Measurements from ENCODE around the gene TRIM47. TPM values are rescaled to one million over a fixed set of nuclear protein-coding genes. Genes with fewer than 3 reads are reported as not detected.

The TRIM47 gene
- polyA plus RNA-seq, 6 donors from 2014 or later = 0.97 to 2.2 (median 1.7) TPM; not detected in 1

DNA sequence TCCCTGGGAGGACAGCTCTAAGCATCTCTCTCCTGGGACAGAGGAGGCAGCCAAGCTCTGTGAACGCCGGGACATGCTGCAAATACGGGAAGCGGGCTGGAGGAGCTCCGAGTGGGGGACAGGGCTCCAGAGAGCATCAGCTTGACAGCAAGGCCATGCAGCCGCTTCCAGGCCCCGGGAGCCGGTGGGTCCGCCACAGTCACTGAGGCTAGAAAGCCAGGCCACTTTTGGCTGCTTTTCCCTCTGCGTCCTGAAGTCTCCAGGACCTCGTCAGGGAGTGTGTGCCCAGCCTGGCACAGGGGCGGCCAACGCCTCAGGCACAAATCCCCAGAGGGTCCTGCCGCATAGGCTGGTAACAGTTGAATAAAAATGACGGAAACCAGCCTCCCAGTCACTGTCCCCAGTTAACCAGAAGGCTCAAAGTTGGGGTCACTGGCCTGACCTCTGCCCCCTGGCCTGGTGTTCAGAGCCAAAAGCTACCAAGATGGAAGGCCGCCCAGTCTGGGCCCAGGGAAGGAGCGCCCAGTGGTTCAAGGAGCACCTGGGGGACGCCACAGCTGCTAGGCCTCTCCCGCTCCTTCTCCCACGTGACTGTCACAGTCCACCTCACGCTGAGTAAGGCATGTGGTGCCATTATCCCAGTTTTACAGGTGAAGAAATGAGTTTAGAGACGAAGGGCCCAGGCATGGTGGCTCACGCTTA is 21.5 kb upstream of the TRIM47 start:
- peaks cover 17 to 26% (median 18%) of the 10 kb centered on the region in 3 donors for H3K4me1 Mint-ChIP-seq
- no peaks in the 10 kb centered on the region for H3K9me3 Mint-ChIP-seq
- peak overlapping the region in 2 of 8 donors; percentile 15 to 59 for H3K4me3 Mint-ChIP-seq
- H3K36me3 Mint-ChIP-seq = peaks cover 0 to 7% of the 10 kb centered on the region in 2 donors
- DNase-seq (no peak), ATAC-seq (ENCODE audit: low read depth in 2 of 2) (no peak)
- no peaks in the 10 kb centered on the region for H3K27me3 Mint-ChIP-seq
- peak overlapping the region in 1 of 6 donors; percentile 61 for H3K27ac Mint-ChIP-seq

DNA sequence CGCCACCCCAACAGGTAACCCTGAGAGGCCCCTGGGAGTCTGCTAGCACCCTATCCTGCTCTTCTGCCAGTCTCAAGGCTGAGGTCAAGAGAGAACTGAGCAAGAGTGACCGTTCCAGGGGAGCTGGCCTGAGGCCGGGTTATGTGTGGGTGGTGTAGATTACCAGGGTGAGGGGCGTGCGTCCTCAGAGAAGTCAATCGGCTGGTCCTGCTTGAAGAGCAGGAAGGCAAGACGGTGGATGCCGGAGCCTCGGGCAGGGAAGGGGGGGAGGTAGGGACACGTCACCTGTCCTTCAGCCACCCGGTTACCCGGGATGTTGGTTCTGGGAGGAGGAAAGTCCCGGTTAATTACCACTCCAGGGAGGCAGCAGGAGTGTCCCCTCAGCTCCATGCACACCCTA is 21.0 kb upstream of the TRIM47 start:
- peak overlapping the region in 1 of 8 donors; percentile 60 for H3K4me3 Mint-ChIP-seq
- DNase-seq (no peak), ATAC-seq (ENCODE audit: low read depth in 2 of 2) (no peak)
- peak overlapping the region in 1 of 6 donors; percentile 10 for H3K27ac Mint-ChIP-seq
- H3K4me1 Mint-ChIP-seq = peaks cover 16 to 28% (median 24%) of the 10 kb centered on the region in 3 donors
- H3K36me3 Mint-ChIP-seq = peaks cover 0 to 7% of the 10 kb centered on the region in 2 donors
- no peaks in the 10 kb centered on the region for H3K27me3 Mint-ChIP-seq
- no peaks in the 10 kb centered on the region for H3K9me3 Mint-ChIP-seq

DNA sequence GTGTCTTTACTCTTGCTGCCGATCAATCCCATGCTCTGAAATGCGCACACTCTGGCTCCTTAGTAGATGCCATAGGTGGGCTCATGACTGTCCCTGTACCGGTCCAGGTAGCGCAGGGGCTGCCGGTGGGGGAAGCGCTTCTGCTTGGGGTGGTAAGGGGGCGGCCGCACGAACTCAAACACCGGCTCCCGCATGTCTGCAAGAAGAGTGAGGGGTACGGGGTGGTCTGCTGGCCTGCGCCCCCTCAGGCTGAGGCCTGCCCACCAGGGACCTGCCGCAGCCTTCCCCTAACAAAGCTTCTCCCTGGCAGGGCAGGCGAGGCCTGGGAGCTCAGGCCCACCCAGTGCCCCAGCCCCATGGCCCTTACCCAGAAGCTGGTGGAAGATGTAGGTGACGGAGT is 20.4 kb upstream of the TRIM47 start:
- Mint-ChIP-seq H3K27ac (no peak overlapping the region), H3K4me1 (peaks cover 18 to 30% (median 24%) of the 10 kb centered on the region in 3 donors), H3K9me3 (no peaks in the 10 kb centered on the region), H3K36me3 (peaks cover 0 to 7% of the 10 kb centered on the region in 2 donors), H3K27me3 (no peaks in the 10 kb centered on the region), H3K4me3 (peak overlapping the region in 2 of 8 donors; percentile 33 to 60)
- DNase-seq = no peak
- no peak for ATAC-seq (ENCODE audit: low read depth in 2 of 2)

DNA sequence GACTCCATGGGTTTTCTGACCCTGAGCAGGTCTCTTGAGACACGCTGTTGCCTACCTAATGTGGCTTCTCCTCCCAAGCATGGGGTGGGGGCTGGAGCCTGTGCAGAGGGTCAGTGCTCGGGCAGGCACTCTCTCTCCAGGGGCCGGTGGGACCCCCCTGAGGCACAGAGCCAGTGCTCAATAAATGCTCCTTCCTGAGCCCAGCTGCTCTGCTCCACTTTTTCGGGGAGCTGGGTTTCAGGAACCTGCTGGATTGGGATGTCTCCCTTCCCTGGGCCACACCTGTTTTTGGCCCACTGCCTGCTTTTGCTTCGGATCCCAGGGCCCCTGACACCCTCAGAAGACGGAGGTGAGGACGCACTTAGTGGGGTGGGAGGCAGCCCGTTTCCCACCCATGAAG is 19.7 kb upstream of the TRIM47 start:
- ATAC-seq (ENCODE audit: low read depth in 2 of 2) = no peak
- Mint-ChIP-seq H3K36me3 (peaks cover 0 to 7% of the 10 kb centered on the region in 2 donors), H3K27me3 (no peaks in the 10 kb centered on the region), H3K27ac (peak overlapping the region in 3 of 6 donors; percentile 11 to 86 (median 69)), H3K4me1 (peaks cover 21 to 30% (median 26%) of the 10 kb centered on the region in 3 donors), H3K9me3 (no peaks in the 10 kb centered on the region), H3K4me3 (peak overlapping the region; percentile 33 to 91 (median 67))
- no peak for DNase-seq

DNA sequence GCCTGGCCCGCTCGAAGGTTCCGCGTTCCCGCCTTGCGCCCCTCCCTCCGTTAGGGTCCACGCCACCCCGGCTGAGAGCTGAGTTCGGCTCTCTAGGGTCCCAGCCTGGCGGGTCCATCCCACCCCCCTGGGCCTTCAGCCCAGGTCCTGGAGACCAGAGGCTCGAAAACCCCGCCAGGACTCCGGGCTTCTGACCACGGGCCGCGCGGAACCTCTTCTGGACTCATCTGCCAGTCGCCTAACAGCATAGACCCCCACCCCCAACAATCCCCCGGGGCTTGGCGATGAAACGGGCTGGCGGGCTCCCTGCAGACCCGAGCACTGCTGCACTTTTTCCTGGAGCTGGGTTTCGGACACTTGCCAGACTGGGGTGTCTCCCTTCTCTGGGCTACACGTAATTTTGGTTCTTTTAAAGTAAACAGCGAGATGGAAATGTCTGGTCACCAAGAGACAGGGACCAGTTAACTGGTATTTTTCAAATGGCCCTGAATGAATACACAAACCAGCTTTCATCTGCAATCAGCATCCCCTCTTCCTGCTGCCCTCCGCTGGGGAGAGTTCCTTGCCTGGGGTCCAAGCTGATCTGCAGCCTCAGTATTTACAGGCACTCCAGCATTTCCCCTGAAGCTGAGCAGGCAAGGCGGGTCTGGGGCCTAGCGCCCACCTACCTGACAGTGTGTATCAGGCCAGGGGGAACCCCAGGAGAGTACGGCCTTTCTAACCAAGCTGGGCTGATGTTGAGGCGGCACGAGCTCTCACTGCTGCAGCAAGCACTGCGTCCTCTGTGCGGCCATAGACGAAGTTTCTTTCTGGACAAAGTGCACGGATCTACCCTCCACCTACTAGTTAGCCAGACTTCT is 19.0 kb upstream of the TRIM47 start:
- H3K4me3 Mint-ChIP-seq = peak overlapping the region; percentile 60 to 91 (median 76)
- peaks cover 0 to 7% of the 10 kb centered on the region in 2 donors for H3K36me3 Mint-ChIP-seq
- H3K4me1 Mint-ChIP-seq = peaks cover 21 to 30% (median 26%) of the 10 kb centered on the region in 3 donors
- ATAC-seq (ENCODE audit: low read depth in 2 of 2) (no peak), DNase-seq (no peak)
- H3K27me3 Mint-ChIP-seq = no peaks in the 10 kb centered on the region
- no peaks in the 10 kb centered on the region for H3K9me3 Mint-ChIP-seq
- H3K27ac Mint-ChIP-seq = peak overlapping the region in 5 of 6 donors; percentile 16 to 86 (median 84)

DNA sequence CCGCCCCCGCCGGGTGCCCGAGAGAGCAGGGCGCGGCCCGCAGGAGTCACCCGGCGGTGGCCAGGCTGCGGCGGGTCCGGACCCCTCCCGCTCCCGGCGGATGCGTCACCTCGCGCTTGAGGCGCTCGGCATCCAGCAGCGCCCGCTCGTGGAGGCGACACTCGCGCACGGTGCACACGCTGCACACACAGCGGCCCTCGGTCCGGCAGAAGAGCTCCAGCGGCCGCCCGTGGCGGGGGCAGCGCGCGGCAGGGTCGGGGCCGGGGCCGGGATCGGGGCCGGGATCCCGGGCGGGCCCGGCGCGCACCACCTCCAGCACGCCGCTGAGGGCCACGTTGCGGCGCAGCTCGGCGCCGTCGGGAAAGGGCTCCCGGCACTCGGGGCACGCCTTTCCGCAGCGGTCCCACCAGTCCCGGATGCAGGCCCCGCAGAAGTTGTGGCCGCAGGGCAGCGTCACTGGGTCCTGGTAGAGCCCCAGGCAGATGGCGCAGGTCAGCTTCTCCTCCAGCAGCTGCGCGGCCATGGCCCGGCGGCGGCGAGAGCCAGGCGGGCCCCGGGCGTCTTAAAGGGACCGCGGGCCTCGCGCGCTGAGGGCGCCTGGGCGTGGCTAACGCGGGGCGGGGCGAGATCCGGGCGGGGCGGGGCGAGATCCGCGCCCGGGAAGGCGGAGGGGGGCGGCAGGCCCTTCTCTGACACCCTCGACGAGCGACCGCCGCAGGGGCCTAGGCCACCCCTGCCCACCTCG is 18.2 kb upstream of the TRIM47 start, which contains the start of gene TRIM65:
TRIM65 (minus strand) TSS at position 537 of the 745 bp plus-strand sequence; CDS start at position 523, 14 bp downstream.
- H3K4me3 Mint-ChIP-seq = peak within 1 kb of the TSS; percentile 60 to 94 (median 85)
- H3K9me3 Mint-ChIP-seq = no peaks in the 10 kb centered on the region
- H3K27me3 Mint-ChIP-seq = no peaks in the 10 kb centered on the region
- H3K27ac Mint-ChIP-seq = peak within 1 kb of the TSS in 5 of 6 donors; percentile 63 to 91 (median 84)
- H3K4me1 Mint-ChIP-seq = peaks cover 21 to 30% (median 26%) of the 10 kb centered on the region in 3 donors
- peaks cover 0 to 7% of the 10 kb centered on the region in 2 donors for H3K36me3 Mint-ChIP-seq
- peak; percentile 71 for DNase-seq
- peak; percentile 82 to 85 for ATAC-seq (ENCODE audit: low read depth in 2 of 2)

DNA sequence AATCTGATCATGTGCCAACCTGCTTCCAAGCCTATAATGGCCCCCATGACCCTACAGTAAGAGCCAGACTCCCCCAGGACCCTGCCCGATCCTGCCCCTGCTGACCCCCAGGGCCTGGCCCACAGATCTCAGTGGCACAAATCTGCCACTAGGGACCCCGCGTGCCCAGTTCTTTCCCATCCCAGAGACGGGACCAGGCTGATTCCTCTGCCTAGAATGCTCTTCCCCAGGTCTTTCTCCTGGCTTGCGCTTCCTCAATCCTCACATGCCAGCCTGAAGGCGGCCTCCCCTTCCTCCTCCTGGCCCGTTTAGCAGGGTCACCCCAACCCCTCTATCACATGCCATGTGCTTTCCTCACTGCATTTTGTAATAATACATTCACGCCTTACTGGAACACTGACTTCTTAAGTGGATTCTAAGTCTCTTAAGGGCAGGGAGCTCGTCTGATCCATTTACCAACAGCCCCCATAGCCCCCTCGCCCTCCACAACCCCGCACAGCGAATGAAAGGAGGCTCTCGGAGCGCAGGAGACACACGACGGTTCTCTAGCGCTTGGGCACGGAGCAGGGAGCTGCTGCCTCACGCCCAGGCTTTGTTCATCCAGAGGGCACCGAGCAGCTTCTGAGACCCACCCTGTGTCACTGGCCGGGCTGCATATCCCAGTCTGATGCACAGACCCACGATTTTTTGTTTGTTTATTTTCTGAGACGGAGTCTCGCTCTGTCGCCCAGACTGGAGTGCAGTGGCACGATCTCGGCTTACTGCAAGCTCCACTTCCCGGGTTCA is 17.2 kb upstream of the TRIM47 start:
- Mint-ChIP-seq H3K27me3 (no peaks in the 10 kb centered on the region), H3K4me1 (peaks cover 21 to 30% (median 26%) of the 10 kb centered on the region in 3 donors), H3K9me3 (no peaks in the 10 kb centered on the region), H3K4me3 (peak overlapping the region; percentile 60 to 94 (median 85)), H3K27ac (peak overlapping the region; percentile 19 to 93 (median 86)), H3K36me3 (peaks cover 0 to 7% of the 10 kb centered on the region in 2 donors)
- DNase-seq = no peak
- ATAC-seq (ENCODE audit: low read depth in 2 of 2) = no peak

DNA sequence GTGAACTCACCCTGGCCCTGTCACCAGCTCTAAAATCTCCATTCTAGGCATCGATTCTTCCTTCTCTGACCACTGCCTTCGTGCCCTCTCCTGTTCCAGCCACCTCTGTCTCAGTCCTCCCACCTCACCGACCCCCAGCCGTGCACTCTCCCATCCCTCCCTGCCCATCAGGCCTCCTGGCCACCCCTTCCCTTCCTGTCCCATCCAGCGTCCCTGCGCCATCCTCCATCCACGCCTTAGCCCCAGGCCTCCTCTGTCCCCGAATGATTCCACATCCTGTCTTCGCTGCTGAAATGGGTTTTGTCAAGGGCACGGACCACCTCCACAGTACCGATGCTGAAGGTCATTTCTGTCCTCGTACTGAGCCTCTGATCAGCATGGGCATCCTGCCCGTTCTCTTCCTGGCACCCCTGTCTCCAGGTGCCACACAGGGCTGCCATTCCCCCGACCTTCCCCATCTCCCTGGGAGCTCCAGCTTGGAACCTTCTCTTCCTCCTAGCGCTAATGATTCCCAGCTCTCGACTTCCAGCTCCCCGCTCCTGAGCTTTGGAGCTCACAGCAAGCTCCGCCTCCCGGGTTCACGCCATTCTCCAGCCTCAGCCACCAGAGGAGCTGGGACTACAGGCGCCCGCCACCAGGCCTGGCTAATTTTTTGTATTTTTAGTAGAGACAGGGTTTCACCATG is 15.8 kb upstream of the TRIM47 start:
- ATAC-seq (ENCODE audit: low read depth in 2 of 2) = no peak
- Mint-ChIP-seq H3K4me1 (peaks cover 21 to 27% (median 26%) of the 10 kb centered on the region in 3 donors), H3K36me3 (peaks cover 5 to 6% of the 10 kb centered on the region in 2 donors), H3K27ac (peak overlapping the region in 5 of 6 donors; percentile 64 to 93 (median 84)), H3K27me3 (no peaks in the 10 kb centered on the region), H3K9me3 (no peaks in the 10 kb centered on the region), H3K4me3 (peak overlapping the region in 7 of 8 donors; percentile 5 to 75 (median 47))
- DNase-seq = no peak

DNA sequence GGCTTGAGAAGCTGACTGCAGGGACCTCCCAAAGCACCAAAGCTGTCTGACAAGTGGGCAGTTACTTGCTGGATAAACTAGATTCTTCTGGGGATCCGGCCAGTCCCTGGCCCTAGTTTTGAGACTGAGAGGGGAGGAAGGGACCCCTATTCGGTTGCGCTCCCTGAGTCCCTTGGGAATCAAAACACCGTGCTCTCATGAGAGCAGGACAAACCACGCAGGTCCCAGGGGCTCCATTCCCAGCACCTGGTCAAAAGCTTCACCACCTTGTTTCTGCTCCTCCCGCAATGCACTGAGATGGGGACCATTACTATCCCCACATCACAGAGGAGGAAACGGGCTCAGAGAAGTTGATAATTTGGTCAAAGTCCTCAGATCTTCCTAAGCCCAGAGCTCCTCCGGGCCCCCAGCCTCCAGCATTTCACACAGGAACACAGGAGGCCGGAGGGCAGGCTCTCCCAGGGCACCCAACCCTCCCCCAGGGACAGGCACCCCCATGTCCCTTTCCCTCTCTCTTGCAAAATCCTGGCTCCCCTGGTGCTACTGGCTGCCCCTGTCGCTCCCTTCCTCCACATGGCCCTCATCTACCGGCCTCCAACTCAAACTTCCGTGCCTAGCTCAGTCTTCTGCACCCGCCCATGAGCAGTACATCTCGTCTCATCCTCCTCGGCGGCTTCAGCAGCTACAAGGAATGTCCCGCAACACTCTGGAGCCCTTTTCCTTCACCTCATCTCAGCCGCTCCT is 15.1 kb upstream of the TRIM47 start:
- Mint-ChIP-seq H3K4me3 (peak overlapping the region in 7 of 8 donors; percentile 5 to 75 (median 54)), H3K9me3 (no peaks in the 10 kb centered on the region), H3K27me3 (no peaks in the 10 kb centered on the region), H3K4me1 (peaks cover 21 to 27% (median 26%) of the 10 kb centered on the region in 3 donors), H3K27ac (peak overlapping the region in 4 of 6 donors; percentile 64 to 93 (median 87)), H3K36me3 (peaks cover 0 to 6% of the 10 kb centered on the region in 2 donors)
- DNase-seq (no peak), ATAC-seq (ENCODE audit: low read depth in 2 of 2) (no peak)

DNA sequence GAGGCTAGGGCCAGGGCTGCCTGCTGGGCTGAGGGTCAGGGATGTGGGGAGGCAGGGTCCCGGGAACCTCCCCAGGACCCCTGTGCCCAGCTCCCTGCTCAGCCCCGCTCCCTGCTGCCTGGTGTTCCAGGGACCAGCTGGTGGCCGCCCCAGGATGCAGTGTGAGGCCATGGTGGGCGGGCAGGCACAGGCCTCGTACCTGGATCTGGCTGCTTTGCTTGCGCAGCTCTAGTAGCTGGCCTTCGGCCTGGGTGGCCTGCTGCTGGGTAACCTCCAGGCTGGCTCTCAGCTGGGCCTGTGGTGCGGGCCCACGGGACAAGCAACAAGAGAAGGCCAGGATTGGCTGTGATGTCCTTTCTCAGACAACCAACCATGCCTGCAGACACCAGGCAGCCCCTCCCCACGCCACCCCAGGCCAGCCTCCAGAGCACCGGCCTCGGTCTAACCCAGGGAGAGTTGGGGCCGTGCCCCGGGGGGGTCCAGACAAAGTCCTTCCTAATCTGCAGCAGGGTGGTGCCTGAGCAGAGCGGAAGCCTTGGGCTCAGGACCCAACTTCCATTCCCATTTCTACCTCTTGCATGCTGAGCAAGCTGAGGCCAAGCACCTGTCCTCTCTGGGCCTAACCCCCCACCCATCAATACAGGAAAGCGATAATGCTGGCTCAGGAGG is 14.3 kb upstream of the TRIM47 start:
- no peaks in the 10 kb centered on the region for H3K27me3 Mint-ChIP-seq
- no peak for ATAC-seq (ENCODE audit: low read depth in 2 of 2)
- H3K4me3 Mint-ChIP-seq = peak overlapping the region in 1 of 8 donors; percentile 27

More for the DNA sequence above, 14.3 kb upstream of the TRIM47 start:
- peaks cover 21 to 26% (median 26%) of the 10 kb centered on the region in 3 donors for H3K4me1 Mint-ChIP-seq
- DNase-seq = no peak
- no peaks in the 10 kb centered on the region for H3K9me3 Mint-ChIP-seq
- no peak overlapping the region for H3K27ac Mint-ChIP-seq
- H3K36me3 Mint-ChIP-seq = peaks cover 0 to 6% of the 10 kb centered on the region in 2 donors
